GM10847 (cell line): ENCODE data around the gene DRC1.

Experiments
- POLR2A ChIP-seq: IDR thresholded peaks from 2 replicates; pipeline ENCODE4 v1.6.1; 2011; ENCODE audit not compliant: insufficient read length; ENCODE audit errors: extremely low read depth

DRC1 gene

GRCh38 chr2:26455037-26455669 lies 53.4 kb downstream of the DRC1 start:
- no peak for TF ChIP-seq POLR2A

- no peak for TF ChIP-seq POLR2A
Measured at GRCh38 chr2:26455670-26456439, 54.1 kb downstream of the DRC1 start.

- no peak for TF ChIP-seq POLR2A
Measured at GRCh38 chr2:26456440-26457250, 54.9 kb downstream of the DRC1 start.

- TF ChIP-seq POLR2A = no peak
Measured at GRCh38 chr2:26457251-26457666, 55.5 kb downstream of the DRC1 start.

GRCh38 chr2:26457695-26458364 lies 56.1 kb downstream of the DRC1 start:
- TF ChIP-seq POLR2A = no peak

GRCh38 chr2:26458365-26459042 lies 56.8 kb downstream of the DRC1 start:
- no peak for TF ChIP-seq POLR2A

- no peak for TF ChIP-seq POLR2A
Measured at GRCh38 chr2:26459991-26460612, 58.4 kb downstream of the DRC1 start.

- no peak for TF ChIP-seq POLR2A
Measured at GRCh38 chr2:26460613-26461031, 58.9 kb downstream of the DRC1 start.

- no peak for TF ChIP-seq POLR2A
Measured at GRCh38 chr2:26461601-26462023, 59.9 kb downstream of the DRC1 start.

- no peak for TF ChIP-seq POLR2A
Measured at GRCh38 chr2:26462100-26462499, 60.4 kb downstream of the DRC1 start.

- no peak for TF ChIP-seq POLR2A
Measured at GRCh38 chr2:26462511-26463243, 61.0 kb downstream of the DRC1 start.

GRCh38 chr2:26463244-26464192 lies 61.8 kb downstream of the DRC1 start:
- TF ChIP-seq POLR2A = no peak
